Activated CD8-positive, alpha-beta memory T cell treated with anti-CD3 and anti-CD28 coated beads, Interleukin-2, amount 50 U/mL, for 24 hours (primary cell): Measurements from ENCODE around the gene ATP8B3.
A peak's percentile ranks its signal among the peaks of the same experiment; 100 is the strongest.
"Not testable (repeated sequence)": the region's sequence is repeated elsewhere in the genome, so short reads cannot be mapped to it uniquely, and the experiment has no call there.

Experiments used
- DNase-seq: peaks from one replicate; pipeline ENCODE4 v3.0.0-alpha.2; 2020; ENCODE audit errors: extremely low read depth

Gene ATP8B3

DNA sequence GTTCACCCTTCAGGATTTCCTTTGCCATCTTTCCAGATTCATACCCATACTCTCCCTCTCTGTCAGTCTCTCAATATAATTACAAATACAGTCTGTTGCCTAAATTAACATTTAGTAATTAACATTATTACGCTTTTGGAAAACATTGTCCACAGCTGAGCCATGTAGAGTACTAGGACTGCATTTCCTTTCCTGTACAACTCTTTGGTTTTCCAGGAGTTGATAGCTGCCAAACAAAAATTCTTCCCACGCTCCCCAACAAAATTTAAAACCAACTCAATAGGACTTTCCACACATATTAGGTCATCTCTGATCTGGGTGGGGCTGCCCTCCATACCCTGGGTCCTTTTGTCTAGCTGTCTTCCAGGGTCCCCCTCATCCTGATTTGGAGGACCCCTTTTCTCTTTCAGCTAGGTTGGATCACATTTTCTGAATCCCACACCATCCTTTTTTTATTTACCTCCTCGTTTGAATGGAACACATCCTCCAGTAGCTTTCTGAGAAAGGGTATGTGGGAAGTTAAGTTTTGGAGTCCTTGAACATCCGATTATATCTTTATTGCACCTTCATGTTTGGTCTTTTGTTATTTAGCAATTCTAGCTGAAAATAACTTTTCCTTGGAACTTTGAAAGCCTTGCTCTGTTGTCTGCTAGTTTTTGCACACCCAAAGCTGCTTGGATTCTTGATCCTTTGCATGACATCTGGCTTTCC lies 41.1 kb downstream of the ATP8B3 start:
- no peak for DNase-seq

GRCh38 chr19:1769645-1769985 lies 42.5 kb downstream of the ATP8B3 start:
- no peak for DNase-seq

GRCh38 chr19:1768918-1769644 lies 43.0 kb downstream of the ATP8B3 start:
- DNase-seq = no peak

- DNase-seq = no peak
These were observed 43.8 kb downstream of the ATP8B3 start for GRCh38 chr19:1768248-1768647.

DNA sequence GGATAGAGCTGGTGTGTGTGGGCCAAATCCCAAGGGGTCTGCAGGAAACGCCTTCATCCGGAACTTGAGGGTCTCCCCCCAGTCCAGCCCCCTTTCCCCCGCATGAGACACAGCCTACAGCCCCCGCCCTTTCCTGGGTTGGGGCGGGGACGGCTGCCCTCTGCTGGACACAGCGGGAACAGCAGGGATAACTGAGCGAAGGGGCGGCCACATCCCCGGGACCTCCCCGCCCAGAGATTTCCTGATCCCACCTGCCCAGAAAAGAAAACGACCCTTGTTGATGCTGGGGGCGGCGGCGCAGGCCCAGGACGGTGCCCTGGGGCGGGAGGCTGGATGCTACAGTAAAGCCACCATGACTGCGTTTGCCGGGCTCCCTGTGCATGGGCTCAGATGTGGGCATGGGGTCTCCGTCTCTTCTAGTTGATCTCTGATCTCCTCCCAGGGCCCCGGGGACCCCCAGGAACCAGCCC lies 44.6 kb downstream of the ATP8B3 start:
- peak; percentile 21 for DNase-seq

DNA sequence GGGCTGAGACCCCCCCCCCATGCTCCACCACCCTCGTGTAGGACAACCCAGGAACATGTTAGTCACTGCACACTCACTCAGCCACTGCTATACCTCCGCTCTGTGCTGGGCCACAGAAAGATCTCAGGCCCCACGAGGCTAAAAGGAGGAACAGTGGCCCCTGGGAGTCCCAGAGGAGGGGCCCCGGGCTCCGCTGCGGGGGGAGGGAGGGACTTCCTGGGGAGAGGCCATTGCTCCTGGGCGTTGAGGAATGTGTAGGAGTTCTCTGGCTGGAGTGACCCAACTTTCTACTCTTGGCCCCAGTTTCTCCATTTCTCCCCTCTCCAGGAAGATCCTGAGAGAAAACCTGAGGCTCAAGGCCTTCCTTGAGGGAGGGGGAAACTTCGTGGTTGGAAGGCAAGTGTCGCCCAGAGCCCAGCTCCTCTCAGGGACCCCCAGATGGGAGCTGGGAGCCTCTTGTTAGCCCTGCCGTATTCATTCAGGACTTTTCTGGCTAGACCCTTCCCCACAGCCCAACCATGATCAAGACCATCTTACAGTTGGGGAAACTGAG lies 45.2 kb downstream of the ATP8B3 start:
- no peak for DNase-seq

- no peak for DNase-seq
These were observed 45.9 kb downstream of the ATP8B3 start for GRCh38 chr19:1765904-1766799.

- no peak for DNase-seq
These were observed 46.7 kb downstream of the ATP8B3 start for GRCh38 chr19:1765232-1765903.

GRCh38 chr19:1764729-1765128 lies 47.3 kb downstream of the ATP8B3 start:
- DNase-seq = no peak

DNA sequence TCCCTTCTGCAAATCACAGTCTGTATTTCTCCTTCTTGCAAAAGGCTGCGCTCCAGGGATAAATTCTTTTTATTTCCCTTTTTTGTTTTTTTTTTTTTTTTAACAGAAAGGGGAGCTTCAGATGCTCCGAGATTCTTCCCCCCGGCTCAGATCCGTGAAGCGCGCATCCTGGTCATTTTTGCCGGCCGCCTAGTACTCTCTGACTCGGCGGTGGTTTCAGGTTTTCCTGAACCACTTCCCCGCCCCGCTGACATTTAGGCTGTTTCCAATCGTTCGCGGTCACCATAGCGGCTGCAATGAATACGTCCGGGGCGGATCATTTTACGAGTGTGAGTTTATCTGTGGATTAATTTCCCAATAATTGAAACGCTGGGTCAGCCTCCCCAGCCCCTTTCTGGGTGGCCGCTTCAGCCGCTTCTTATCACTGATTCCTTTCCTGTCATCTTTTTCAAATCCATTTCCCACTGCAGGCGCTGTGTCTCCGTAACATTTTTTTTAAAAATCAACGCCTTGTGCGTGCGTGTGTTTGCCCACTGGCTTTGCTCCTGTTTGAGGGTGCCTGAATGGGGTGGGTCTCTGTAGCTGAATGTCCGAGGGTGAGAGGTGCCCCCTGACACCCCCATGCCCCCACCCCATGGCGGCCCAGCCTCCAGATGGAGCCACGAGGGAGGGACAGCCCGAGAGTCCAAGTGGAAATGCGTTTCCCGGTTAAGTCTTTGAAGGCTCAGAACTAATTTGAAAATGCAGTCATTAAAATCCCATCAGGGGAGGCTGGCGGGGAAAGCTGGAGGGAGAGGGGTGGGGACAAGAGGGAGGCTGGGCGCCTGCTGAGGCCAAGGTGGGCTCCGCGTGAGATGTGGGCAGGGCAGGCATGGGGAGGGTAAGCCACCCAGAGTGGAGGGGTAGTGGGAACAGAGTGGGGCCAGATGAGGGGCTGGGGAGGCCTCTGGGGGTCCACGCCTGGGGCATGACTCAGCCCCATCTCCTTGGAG lies 48.1 kb downstream of the ATP8B3 start:
- DNase-seq = no peak

- DNase-seq = no peak
These were observed 49.6 kb downstream of the ATP8B3 start for GRCh38 chr19:1762243-1763117.

GRCh38 chr19:1761528-1762242 lies 50.4 kb downstream of the ATP8B3 start:
- DNase-seq = no peak

- DNase-seq = not testable (repeated sequence)
These were observed 51.1 kb downstream of the ATP8B3 start for GRCh38 chr19:1760786-1761527.

DNA sequence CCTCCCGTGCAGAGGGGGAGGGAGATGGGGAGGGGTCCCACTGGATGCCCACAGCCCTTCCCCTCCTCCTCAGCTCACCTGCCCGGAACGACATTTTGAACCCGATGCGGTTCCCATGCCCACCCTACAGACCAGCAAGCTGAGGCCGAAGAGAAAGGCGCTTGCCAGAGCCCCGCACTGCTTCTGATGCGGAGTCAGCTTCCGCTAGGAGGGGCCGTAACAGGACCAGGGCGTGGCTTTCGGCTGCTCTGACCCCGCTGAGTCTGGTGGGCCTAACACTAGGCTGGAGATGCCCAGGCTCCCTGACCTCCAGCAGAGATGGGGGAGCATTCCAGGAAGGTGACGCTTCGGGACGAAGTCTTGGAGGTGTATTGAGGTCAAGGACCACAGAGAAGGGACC lies 52.1 kb downstream of the ATP8B3 start:
- no peak for DNase-seq

- no peak for DNase-seq
These were observed 52.8 kb downstream of the ATP8B3 start for GRCh38 chr19:1758959-1759903.

DNA sequence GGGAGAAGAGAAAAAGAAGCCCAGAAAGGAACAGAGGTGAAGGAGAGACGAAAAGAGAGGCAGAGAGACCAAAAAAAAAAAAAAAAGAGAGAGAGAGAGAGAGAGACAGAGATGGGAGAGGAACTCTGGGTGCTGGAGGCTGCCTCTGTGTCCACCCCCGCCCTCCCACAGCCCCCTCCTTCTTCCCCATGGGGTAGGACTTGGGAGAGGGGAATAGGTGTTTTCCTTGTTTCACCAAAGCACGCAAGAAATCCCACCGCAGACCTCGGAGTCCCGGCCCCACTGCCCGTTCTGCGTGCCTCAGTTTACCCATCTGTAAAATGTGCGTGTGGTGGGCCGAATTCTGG lies 53.9 kb downstream of the ATP8B3 start:
- DNase-seq = no peak
